Activated CD4-positive, alpha-beta T cell treated with anti-CD3 and anti-CD28 coated beads, Interleukin-2, Interleukin-4, amounts not matched to agents 100 ng/mL and 50 ng/mL, durations not matched to agents 16 hours and 8 hours (primary cell): ENCODE results near the gene BCOR.

Experiments used
- DNase-seq: peaks from one replicate; pipeline ENCODE4 v3.0.0-alpha.2; 2020; ENCODE audit warnings: low spot score

BCOR gene

GRCh38 chrX:40112996-40113395 is 15.2 kb upstream of the BCOR start:
- no peak for DNase-seq

DNA sequence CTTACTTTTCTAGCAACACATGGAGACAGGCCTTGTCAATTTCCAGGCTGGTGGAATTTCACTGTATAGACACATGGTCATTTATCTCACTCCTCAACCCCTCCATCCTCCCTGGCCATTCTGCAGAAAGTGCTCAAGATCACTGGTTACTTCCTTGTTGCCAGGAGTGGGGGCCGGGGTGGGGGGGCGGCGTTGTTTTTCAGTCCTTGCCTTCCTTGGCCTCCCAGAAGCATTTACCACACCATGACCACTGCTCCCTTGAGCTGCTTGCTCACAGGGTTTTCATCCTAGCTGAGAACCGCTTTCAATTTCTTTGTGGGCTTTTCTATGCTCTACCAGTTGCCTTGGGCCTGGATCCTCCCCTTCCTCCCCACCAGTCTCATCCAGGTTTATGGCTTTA is 14.1 kb upstream of the BCOR start:
- no peak for DNase-seq

DNA sequence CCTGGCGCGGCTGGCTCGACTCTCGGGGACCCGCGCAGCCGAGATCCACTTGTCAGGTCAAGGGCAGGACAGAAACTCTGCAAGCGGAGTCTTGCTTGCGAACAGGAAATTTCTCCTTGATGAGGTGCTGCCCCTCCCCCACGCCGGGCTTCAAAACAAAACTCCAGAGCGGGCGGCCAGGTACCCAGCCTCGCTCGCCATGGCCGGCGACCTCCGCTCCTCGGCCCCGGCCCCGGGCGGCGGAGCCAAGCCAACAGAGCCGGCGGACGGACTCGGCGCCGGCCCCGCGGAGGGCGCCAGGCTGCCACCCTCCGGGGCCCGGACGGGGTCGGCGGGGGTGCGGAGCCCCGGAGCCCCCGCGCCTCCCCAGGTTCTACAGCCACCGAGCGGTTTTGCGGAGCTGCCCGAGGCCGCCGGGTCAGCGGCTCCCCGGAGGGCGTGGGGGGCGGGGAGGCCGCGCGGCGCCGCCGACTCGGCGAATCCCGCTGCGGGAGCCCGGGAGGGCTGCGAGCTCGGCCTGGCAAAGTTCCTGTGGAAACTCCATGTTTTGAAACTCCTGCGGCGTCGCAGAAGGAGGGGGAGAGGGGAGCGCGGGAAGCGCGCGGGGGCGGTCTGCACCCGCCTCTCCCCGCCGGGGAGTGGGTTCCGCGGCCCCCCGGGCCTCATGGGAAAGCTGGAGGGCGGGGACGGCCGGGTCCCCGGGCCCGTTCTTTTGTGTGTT is 11.7 kb upstream of the BCOR start:
- peak; percentile 35 for DNase-seq

DNA sequence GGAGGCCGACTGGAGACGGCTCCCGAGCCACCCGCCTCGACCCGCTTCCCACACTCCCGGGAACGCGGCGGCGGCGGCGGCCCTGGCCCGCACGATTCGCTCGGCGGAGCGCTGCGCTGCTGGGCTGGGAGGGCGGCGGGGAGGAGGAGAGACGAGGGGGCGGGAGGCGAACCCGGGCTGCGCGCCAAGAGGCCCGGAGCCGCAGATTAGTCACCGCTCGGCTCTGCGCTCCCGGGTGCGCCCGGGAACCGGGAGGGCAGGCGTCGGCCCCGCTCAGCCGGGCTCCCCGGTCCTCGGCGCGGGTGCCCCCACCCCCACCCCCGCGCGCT is 11.2 kb upstream of the BCOR start:
- DNase-seq, result peak; percentile 40

- no peak for DNase-seq
Measured at GRCh38 chrX:40108162-40108958, 10.6 kb upstream of the BCOR start.

DNA sequence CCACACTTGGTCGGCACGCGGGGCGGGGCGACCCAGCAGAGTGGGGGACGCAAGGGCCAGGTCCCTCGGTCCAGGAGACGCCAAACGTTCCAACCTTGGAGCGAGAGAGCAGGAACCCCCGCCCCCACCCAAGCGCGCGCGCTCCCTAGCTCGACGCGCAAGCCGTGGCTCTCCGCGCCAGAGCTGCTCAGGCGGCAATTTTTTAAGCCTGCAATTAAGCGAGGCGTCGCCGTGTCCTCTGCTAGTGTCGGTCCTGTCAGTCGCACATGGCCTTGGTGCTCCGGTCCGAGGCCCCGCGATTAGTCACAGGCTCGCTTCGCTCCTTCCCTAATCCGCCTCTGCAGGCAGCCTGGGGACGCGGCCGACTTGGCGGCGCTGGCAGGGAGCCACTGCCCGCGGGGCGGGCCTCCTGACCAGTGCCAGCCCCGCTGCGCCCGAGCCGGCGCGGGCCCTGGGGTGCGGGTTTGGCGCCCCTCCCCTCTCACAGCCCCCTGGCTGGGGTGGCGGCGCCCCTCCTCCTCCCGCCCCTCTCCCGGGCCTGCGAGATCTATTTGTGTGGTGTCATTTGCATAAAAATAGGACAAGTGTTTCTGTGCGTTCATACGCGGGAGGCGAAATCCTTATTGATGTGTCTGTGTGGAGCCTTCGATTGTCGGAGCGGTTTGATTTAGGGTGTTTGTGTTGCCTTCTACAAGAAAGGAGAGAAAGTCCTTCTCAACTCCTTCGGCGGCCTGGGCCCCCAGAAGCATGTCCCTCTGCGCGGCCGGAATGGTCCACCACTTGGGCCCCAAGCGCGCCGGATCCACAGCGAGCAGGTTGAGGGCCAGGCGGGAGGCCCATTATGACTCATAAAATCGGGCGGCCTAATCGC is 9.8 kb upstream of the BCOR start:
- DNase-seq, result no peak

DNA sequence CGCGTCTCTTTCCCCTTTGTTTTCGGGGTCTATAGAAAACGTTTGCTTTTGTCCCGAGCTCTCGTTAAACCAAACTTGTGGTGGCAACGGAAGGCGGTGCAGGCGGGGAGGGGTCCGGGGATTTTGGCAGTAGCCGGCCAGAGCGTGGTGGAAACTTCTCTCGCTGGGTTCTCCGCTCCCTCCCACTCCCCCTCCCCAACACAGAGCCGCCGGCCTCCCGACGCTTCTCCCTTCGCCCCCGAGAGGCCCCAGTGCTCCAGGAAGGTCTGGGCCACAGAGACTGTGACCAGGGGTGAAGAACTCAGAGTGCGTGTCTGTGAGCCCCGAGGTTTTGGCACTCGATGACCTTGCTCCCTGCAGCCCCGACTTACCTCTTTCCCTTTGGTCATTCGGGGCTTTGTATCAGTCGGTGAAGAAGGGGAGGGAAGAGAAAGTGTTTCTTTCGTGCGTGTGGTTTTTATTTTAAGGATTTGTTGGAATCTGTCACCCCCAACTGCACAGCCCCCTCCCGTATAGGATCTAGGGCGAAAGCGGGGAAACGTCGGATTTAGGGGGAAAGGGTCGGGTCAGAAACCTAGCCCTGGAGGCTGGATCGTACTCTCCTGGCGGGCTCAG is 9.0 kb upstream of the BCOR start:
- DNase-seq, result no peak

- DNase-seq, result peak; percentile 68
Measured at GRCh38 chrX:40105835-40106675, 8.3 kb upstream of the BCOR start.

- peak; percentile 26 for DNase-seq
Measured at GRCh38 chrX:40104985-40105834, 7.5 kb upstream of the BCOR start.

DNA sequence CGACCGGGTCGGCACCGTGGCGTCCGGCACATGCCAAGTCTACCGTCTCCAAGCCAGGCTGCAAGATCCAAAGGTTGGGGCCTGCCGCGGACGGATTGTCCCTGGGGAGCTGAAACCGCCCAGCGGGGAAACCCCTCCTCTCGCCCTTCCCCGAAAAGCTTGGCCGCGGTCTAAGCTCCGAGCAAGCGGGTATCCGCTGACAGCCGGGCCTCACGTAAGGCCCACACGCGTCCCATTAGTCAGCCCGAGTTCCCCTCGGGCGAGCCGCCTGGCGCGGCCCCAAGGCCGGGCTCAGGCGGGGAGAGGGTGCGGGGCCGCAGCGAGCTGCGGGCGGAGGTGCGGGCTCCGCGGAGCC is 6.8 kb upstream of the BCOR start:
- peak; percentile 53 for DNase-seq

- DNase-seq, result no peak
Measured at GRCh38 chrX:40103565-40104323, 6.0 kb upstream of the BCOR start.

GRCh38 chrX:40102393-40103381 is 4.9 kb upstream of the BCOR start:
- no peak for DNase-seq

DNA sequence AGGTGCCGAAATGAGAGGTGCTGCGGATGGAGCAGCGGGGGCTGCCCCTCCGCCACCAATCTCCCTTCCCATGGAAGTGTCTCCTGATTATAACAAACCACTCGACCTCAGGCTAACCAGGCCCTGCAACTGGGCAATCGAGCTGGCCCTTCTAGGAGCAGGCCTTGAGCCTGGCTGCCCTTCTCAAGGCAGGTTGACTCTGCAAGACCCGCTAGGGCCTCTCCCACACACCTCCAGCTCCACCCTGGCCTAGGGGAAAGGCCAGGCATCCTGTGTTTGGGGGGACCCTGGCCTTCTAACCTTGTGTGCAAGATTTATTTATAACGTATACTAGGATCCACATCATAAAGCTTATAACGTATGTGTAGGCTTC is 3.7 kb upstream of the BCOR start:
- no peak for DNase-seq

- DNase-seq, result no peak
Measured at GRCh38 chrX:40100537-40101429, 3.0 kb upstream of the BCOR start.

GRCh38 chrX:40100141-40100536 is 2.4 kb upstream of the BCOR start:
- DNase-seq, result no peak

GRCh38 chrX:40099055-40099958 is 1.5 kb upstream of the BCOR start:
- DNase-seq, result peak; percentile 60
